HG02763 (cell line): ENCODE results near the gene ACTR5.
"Not testable (repeated sequence)": the region's sequence is repeated elsewhere in the genome, so short reads cannot be mapped to it uniquely, and the experiment has no call there.

ENCODE experiments used
- ATAC-seq: cut with Tn5 transposase; IDR thresholded peaks from one replicate; pipeline ENCODE4 v1.9.1; 2021; ENCODE audit warnings: mild to moderate bottlenecking, moderate library complexity; ENCODE audit not compliant: unreplicated experiment

The ACTR5 gene

DNA sequence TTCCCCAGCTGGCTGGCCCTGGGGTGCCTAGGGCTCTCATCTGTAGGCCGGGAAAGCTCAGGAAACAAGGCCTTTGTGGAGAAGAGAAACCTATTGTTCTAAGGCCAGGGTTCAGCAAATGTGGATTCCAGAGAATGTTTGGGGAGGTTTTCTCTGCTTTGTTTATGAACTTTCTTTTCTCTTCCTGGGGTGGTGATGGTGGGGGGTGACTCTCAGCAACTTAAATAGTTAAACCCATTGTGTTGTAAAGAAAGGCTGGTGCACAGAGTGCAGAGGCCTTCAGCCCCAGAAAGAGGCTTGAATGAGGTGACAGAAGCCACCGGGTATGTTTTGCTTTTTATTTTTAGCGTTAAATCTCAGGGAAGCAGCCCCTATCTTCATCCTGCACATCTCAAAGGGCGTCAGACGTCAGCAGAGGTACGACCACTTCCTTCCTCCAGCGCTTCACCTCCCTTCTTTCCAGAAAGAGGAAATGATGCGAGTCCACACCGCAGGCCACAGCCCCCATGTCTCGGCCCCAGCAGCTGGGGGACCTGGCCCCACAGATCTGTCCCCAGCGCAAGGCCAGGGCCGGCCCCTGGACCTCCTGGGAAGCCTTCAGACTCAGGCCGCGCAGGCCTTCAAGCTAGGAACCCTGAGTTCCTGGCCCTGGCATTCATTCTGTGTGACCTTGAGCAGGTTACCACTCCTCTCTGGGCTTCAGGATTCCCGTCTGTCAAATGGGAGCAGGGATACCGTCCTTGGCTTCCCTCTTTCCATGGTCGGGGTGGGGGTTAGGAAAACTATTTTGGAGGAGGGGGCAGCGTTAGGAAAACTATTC lies 56.6 kb downstream of the ACTR5 start:
- ATAC-seq: no peak

DNA sequence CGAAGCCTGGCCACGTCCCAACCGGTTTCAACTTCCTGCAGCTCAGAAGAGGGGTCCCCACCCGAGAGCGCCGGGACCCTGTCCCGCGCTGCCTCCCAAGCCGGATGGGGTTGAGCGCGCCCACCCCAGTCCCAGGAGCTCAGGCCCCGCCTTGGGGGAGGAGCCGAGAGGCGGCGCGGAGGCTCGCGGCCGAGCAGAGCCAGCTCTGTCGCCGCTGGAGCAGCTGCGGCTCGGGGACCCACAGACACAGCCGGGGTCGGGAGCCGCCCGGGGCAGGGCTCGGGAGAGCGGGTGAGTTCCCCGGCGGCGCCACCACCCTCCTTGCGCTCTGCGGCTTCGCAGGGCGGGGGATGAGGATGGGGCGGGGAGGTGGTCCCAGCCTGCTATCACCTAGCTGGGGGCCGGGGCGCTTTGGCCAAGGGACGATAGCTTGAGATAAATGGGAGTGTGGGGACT lies 57.3 kb downstream of the ACTR5 start, which contains the start of gene PPP1R16B:
PPP1R16B (plus strand) TSS at position 196 of the 456 bp plus-strand sequence. CDS start 30,229 bp downstream, outside the sequence.
- peak; percentile 51 for ATAC-seq

DNA sequence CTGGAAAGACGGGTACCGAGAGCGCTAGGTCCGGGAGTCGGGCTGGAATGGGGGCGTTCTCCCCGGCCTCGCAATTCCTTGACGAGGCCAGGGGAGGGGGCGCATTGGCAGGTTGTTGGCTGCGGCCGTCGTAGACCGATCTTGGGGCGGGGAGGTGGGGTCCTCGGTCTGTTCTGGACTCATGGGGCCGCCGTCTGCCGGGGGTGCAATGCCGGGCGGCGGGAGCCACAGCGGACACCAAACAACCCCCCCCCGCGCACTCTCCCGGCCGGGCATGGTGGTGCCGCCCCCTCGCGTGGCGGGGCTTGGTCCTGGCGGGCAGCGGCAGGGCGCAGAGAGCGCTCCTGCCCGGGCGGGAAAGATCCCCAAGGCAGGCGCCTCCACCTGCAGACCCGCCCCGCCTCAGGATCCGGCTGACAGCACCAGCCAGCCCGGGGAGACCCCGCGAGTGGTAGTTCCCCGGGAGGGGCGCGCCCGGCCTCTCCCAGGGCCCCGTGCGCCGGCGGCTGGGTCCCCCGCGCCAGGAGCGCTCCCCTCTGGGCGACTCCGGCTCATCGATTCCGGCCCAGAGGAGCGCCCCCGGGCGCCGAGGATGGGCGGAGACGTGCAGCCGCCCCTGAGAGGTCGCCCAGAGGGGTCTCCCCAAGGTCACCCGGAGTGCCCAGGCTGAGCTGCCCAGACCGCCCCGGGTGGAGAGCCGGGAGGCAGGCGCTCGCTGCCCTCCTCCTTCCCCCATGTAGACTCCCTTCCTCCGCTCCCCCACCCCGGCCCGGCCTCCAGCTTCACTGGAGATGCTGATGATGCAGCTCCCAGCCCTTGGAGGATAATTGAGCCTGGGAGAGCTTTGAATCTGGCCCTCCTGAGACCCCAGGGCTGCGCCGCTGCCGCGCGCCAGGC lies 57.9 kb downstream of the ACTR5 start:
- no peak for ATAC-seq

DNA sequence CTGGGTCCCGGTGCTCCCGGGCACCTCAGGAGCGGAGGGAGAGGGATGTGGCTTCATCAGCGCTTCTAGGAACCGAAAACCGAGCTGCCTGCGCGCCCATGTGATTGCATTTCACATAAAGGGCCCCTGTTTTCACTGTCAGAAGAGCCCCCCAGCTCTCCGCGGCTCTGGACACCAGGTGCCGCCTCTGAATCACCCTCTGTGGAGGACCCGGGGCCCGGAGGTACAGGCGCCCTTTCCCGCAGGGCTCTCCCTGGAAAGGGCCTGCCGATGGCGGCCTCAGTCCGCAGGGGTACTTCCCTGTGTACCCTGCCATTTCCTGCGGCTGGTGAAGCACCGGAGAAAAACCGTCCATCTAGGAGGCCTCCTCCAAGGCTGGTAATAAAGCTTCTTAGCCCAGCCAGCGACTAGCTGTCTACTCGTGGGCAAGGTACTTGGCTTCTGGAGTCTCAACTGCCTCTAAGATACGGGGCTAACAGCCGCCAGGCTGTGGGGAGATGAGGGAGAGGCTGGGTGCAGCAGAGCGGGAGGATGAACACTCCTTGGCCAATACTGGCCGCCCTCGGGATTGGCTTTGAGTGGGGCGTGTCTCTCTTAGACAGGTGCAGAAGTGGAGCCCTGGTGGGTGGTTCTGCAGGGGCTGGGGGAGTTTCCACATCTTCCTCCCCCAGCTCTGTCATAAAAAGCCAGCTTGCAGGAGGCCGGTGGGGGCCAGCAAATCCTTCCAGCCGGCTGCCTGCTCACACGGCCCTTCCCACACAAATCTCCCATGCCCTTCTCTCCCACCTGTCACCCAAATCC lies 58.8 kb downstream of the ACTR5 start:
- no peak for ATAC-seq

DNA sequence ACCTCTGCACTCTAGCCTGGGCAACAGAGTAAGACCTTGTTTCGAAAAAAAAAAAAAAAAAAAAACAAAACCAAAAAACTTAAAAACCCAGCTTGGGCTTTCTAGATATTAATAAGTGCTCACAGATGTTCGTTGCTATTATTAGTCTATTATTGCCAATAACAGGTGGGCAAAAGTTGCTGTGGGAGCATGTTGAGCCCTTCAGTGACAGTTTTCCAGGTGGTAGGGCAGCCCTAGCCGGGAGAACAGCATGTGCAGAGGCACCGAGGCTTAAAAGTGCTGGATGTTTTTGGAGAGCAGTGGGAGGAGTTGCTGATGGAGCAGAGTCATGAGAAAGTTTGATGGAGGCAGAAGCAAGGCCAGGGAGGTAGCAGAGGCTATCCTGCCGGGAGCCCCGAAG lies 61.7 kb downstream of the ACTR5 start:
- ATAC-seq: no peak

DNA sequence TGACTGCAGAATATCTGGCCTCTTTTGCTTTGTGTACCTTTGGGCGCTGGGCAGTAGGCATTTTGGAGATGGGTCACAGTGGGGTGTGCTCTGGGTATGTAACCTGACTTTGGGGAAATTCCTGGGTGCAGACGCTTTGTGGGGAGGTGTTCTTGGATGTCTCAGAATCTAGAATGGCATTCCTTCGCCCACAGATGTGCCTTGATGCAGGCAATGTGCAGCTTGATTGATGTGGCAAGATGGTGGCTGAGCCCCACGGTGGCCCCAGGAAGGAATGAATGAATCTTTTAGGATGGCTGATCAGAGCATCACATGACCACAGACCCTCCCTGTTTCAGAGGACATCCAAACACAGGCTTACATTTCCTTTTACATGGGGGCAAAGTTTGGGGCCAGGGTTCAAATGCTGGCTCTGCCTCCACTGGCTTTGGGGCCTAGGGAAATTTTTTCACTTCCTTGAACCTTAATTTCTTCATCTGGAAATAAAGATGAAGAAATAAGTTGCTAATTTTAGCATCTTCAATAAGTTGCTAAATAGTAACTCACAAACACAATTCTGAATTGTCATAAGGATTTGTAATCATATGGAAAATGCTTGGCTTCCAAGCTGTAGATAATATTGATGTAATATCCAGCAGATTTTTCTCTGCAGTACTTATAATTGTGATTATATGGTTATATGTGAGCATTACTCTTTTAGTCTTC lies 62.8 kb downstream of the ACTR5 start:
- ATAC-seq: no peak

GRCh38 chr20:38811769-38812168 lies 63.5 kb downstream of the ACTR5 start:
- no peak for ATAC-seq

- no peak for ATAC-seq
These were observed 63.9 kb downstream of the ACTR5 start for GRCh38 chr20:38812182-38812581.

DNA sequence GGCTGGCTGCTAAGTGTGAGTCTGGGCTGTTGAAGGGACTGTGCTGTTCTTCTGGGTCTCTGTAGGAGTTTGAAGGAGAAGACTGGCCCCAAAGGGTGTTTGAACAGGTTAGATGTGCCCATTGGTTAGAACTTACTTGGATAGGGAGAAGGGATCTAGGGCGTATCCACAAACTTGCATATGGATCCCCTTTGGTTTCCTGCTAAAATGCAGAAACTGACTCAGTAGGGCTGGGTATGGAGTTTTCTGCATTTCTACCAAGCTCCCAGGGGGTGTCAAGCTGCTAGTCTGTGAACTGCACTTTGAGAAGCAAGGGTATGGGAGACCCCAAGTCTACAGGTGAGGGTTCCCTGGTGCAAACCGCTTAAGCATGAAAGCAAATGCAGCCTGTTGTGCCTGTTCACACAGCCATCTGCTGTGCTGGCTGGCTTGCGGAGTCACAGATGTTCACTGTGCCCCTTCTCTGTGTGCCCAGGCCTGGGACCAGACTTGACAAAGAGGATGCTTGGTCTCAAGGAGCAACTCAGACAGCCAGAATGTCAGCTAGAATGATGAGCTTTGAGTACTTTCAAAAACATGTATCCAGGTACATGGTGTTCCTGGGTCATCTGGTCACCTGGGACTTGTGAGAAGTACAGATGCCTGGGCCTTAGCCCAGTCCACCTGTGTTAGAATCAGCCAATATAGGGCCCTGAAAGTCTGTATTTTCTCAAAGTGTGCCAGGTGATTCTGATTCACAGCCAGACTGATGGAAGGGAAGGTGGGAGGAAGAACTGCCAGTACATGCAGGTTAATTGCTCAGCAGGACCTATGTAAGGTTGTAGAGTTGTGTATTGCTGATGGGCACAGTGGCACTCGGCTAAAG lies 64.7 kb downstream of the ACTR5 start:
- ATAC-seq: no peak

- ATAC-seq: not testable (repeated sequence)
These were observed 65.3 kb downstream of the ACTR5 start for GRCh38 chr20:38813574-38813962.

- ATAC-seq: no peak
These were observed 67.2 kb downstream of the ACTR5 start for GRCh38 chr20:38815446-38815845.

DNA sequence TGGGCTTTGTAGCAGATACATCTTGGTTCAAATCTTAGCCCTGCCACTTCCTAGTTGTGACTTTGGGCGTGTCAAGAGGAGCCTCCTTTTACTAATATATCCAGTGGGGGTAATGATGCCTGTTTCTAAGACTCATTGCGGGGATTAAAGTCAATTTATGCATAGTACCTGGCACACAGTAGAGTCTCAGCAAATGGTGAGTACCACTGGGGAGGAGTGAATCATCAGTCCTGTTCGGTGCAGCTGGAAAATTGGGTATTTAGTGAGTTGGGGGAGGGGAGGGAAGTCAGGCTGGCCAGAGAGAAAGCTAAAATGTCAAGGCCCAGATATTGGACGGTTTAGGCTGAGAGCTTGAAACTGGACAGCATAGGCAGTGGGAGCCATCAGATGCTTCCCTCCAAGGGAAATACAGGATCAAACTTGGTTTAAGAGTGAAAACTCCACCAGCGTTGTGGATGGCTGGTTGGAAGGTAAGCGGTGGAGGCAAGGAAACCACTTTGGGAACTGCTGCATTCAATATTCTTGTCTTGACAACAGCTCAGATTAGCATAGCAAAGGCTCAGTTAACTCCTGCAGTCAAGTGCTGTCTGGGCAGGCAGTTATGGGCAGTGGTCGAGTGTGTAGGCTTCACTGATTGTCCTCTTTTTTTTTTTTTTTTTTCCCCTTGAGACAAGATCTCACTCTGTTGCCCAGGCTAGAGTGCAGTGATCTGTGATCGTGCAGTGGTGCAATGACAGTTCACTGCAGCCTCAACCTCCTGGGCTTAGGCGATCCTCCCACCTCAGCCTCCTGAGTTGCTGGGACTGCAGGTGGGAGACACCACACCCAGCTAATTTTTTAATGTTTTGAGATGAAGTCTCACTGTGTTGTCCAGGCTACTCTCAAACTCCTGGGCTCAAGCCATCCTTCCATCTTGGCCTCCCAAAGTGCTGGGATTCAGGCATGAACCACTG lies 70.1 kb downstream of the ACTR5 start:
- ATAC-seq: no peak
